ENCODE measurements around the gene RUVBL1. TPM values are rescaled to one million over a fixed set of nuclear protein-coding genes. Genes with fewer than 3 reads are reported as not detected.

RUVBL1 gene
- total and polyA plus RNA-seq, 4 donors: 13.3 to 23.1 (median 13.9) TPM

DNA sequence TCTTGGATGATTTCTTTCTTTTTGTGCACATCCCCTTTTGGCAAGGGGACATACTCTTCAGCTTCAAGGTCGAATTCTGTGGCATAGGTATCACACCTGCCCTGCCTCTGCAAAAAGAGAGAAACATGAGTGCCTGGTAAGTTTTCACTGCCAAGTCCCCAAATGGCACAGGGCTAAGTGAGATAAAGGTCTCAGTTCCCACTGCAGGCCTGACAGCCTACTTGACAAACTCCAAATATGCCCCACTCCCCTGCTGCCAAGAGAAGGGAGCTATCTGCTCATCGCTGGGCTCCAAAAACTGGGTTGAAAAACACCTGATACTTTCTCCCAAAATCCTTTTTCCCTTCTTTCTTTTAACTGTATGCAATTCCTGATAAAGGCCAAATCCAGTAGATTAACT, 23.0 kb downstream of the RUVBL1 start:
- peaks cover 0 to 13% (median 6%) of the 10 kb centered on the region in 4 donors for H3K36me3 ChIP-seq (ENCODE audit: control insufficient read depth in 4 of 4, insufficient read depth in 3 of 4, low read depth in 1 of 4, low read length in 3 of 4)
- no peaks in the 10 kb centered on the region for H3K27me3 ChIP-seq (ENCODE audit: control insufficient read depth in 4 of 4, insufficient read depth in 4 of 4, low read length in 3 of 4)
- peaks cover 15 to 49% (median 37%) of the 10 kb centered on the region in 4 donors for H3K4me1 ChIP-seq (ENCODE audit: control insufficient read depth in 4 of 4, insufficient read depth in 4 of 4, low read length in 3 of 4)
- H3K4me3 ChIP-seq (ENCODE audit: low read depth in 1 of 3, low read length in 3 of 3): no peak overlapping the region
- 83% methylated on average over 2 of the region's 2 CpGs for WGBS
- H3K9me3 ChIP-seq (ENCODE audit: control insufficient read depth in 4 of 4, low read length in 3 of 4): no peaks in the 10 kb centered on the region
- TF ChIP-seq RAD21 (IDR thresholded peaks at IDR 0.05) (no peak), REST (IDR thresholded peaks at IDR 0.05) (no peak), YY1 (IDR thresholded peaks at IDR 0.05) (no peak), CTCF (IDR thresholded peaks at IDR 0.05; ENCODE audit: low read depth, low read length, missing input control) (no peak), SP1 (IDR thresholded peaks at IDR 0.05) (no peak), GABPA (IDR thresholded peaks at IDR 0.05 in 1 of 2, conservative IDR thresholded peaks at IDR 0.05 in 1 of 2) (no peak), TAF1 (conservative IDR thresholded peaks at IDR 0.05) (no peak), FOXA1 (IDR thresholded peaks at IDR 0.05) (no peak), RXRA (IDR thresholded peaks at IDR 0.05) (no peak), HNF4A (conservative IDR thresholded peaks at IDR 0.05) (no peak), NR2F2 (IDR thresholded peaks at IDR 0.05) (no peak), EGR1 (IDR thresholded peaks at IDR 0.05; ENCODE audit: low read depth in 2 of 2) (no peak), HNF4G (IDR thresholded peaks at IDR 0.05) (no peak)
- no peak overlapping the region for H3K27ac ChIP-seq (ENCODE audit: low read depth in 1 of 2, low read length in 2 of 2)
- no peak overlapping the region for H3K9ac ChIP-seq (ENCODE audit: low read depth in 1 of 2, low read length in 2 of 2)
- DNase-seq (ENCODE audit: low spot score): no peak

- Histone ChIP-seq H3K9me3 (ENCODE audit: control insufficient read depth in 4 of 4, low read length in 3 of 4) (no peaks in the 10 kb centered on the region), H3K4me1 (ENCODE audit: control insufficient read depth in 4 of 4, insufficient read depth in 4 of 4, low read length in 3 of 4) (peaks cover 15 to 53% (median 42%) of the 10 kb centered on the region in 4 donors), H3K27ac (ENCODE audit: low read depth in 1 of 2, low read length in 2 of 2) (no peak overlapping the region), H3K9ac (ENCODE audit: low read depth in 1 of 2, low read length in 2 of 2) (no peak overlapping the region), H3K36me3 (ENCODE audit: control insufficient read depth in 4 of 4, insufficient read depth in 3 of 4, low read depth in 1 of 4, low read length in 3 of 4) (peaks cover 0 to 13% (median 6%) of the 10 kb centered on the region in 4 donors), H3K4me3 (ENCODE audit: low read depth in 1 of 3, low read length in 3 of 3) (no peak overlapping the region), H3K27me3 (ENCODE audit: control insufficient read depth in 4 of 4, insufficient read depth in 4 of 4, low read length in 3 of 4) (no peaks in the 10 kb centered on the region)
- DNase-seq (ENCODE audit: low spot score): no peak
- 91% methylated on average over 3 of the region's 3 CpGs for WGBS
- TF ChIP-seq SP1 (IDR thresholded peaks at IDR 0.05) (no peak), REST (IDR thresholded peaks at IDR 0.05) (no peak), CTCF (IDR thresholded peaks at IDR 0.05; ENCODE audit: low read depth, low read length, missing input control) (no peak), NR2F2 (IDR thresholded peaks at IDR 0.05) (no peak), RAD21 (IDR thresholded peaks at IDR 0.05) (no peak), FOXA2 (IDR thresholded peaks at IDR 0.05) (no peak), HNF4G (IDR thresholded peaks at IDR 0.05) (no peak), HNF4A (conservative IDR thresholded peaks at IDR 0.05) (no peak), ATF3 (IDR thresholded peaks at IDR 0.05) (no peak), YY1 (IDR thresholded peaks at IDR 0.05) (no peak), ZBTB33 (IDR thresholded peaks at IDR 0.05) (no peak), TAF1 (conservative IDR thresholded peaks at IDR 0.05) (no peak), MAX (IDR thresholded peaks at IDR 0.05) (no peak), RXRA (IDR thresholded peaks at IDR 0.05) (no peak), EGR1 (IDR thresholded peaks at IDR 0.05; ENCODE audit: low read depth in 2 of 2) (no peak), JUND (IDR thresholded peaks at IDR 0.05) (no peak), GABPA (IDR thresholded peaks at IDR 0.05 in 1 of 2, conservative IDR thresholded peaks at IDR 0.05 in 1 of 2) (no peak)
These were observed 23.5 kb downstream of the RUVBL1 start for GRCh38 chr3:128100161-128100560.

Measured in liver (tissue), 9 donors.